Muscle layer of colon (tissue), 2 donors: ENCODE data around the gene RYR3.

ENCODE experiments used
- H3K27ac ChIP-seq: one replicate; pipeline ENCODE4 v1.7.0; 2013; ENCODE audit warnings: low read depth, mild to moderate bottlenecking, low read length, moderate library complexity
- H3K27me3 ChIP-seq, 2 donors: one replicate each; pipeline ENCODE4 v1.7.0; 2013; ENCODE audit warnings: low read length in 2 of 2, mild to moderate bottlenecking in 2 of 2; ENCODE audit not compliant: insufficient read depth in 2 of 2, control insufficient read depth in 1 of 2
- H3K36me3 ChIP-seq: one replicate; pipeline ENCODE4 v1.7.0; 2013; ENCODE audit warnings: mild to moderate bottlenecking, low read length; ENCODE audit not compliant: insufficient read depth
- H3K4me1 ChIP-seq: one replicate; pipeline ENCODE4 v1.7.0; 2013; ENCODE audit warnings: mild to moderate bottlenecking, low read length; ENCODE audit not compliant: insufficient read depth
- H3K4me3 ChIP-seq, 2 donors: one replicate each; pipeline ENCODE4 v1.7.0; 2013; ENCODE audit warnings: low read length in 2 of 2, low read depth in 1 of 2, mild to moderate bottlenecking in 1 of 2, moderate library complexity in 1 of 2
- H3K9ac ChIP-seq: one replicate; pipeline ENCODE4 v1.7.0; 2013; ENCODE audit warnings: low read length
- H3K9me3 ChIP-seq: one replicate; pipeline ENCODE4 v1.7.0; 2013; ENCODE audit warnings: mild to moderate bottlenecking, low read length
- donor health status: abdominal sarcoma.
- donor health status: Adenocarcinoma of cecum.

The RYR3 gene

DNA sequence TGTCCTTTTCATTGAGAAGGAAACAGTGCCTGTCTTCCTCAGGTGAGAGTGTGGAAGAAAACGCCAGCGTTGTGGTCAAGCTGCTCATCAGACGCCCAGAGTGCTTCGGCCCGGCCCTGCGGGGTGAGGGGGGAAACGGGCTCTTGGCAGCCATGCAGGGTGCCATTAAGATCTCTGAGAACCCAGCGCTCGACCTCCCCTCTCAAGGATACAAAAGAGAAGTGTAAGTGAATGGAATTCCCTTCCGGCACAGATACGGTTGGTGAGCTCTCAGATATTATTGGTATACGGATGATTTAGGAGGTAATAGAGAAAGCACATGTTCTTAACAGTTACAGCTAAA, 411.9 kb downstream of the RYR3 start:
- H3K27ac ChIP-seq = no peak overlapping the region
- H3K27me3 ChIP-seq = no peaks in the 10 kb centered on the region
- H3K9me3 ChIP-seq = no peaks in the 10 kb centered on the region
- H3K4me3 ChIP-seq = no peak overlapping the region
- H3K4me1 ChIP-seq = no peaks in the 10 kb centered on the region
- H3K36me3 ChIP-seq = no peaks in the 10 kb centered on the region
- H3K9ac ChIP-seq = no peak overlapping the region

DNA sequence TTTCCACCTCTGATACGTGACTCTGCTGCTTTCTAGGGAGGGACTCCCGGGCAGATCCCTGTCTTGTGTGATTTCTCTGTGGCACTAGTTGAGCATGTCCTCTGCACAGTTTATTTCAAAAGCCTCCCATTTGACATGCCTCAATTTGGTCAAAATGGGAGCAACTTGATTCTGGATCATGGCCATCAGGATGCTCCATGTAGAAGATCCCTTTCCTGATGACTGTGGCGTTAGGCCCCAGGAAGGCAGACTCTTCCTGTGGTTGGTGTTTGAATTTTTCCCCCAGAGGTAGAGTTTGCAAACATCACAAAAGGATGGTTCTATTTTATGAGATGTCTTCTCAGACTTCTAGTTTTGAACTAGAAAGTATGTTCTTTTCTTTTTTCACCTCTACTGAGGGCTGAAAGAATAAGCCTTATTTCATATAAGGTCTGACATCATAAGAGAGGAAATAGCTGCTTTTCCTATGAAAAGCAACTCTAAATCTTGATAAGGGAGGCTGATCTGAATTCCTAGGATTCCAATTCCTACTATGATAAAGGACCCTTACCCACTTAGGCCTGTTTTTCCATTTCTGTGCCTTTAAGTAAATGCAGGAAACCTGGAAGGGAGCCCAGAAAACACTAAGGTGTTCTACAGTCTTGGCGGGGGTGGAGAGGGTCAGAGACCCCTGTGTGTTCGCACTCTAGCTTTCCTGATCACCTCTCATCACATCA, 413.7 kb downstream of the RYR3 start:
- Histone ChIP-seq H3K27me3 (no peaks in the 10 kb centered on the region), H3K36me3 (no peaks in the 10 kb centered on the region), H3K27ac (no peak overlapping the region), H3K4me1 (no peaks in the 10 kb centered on the region), H3K4me3 (no peak overlapping the region), H3K9ac (no peak overlapping the region), H3K9me3 (no peaks in the 10 kb centered on the region)

DNA sequence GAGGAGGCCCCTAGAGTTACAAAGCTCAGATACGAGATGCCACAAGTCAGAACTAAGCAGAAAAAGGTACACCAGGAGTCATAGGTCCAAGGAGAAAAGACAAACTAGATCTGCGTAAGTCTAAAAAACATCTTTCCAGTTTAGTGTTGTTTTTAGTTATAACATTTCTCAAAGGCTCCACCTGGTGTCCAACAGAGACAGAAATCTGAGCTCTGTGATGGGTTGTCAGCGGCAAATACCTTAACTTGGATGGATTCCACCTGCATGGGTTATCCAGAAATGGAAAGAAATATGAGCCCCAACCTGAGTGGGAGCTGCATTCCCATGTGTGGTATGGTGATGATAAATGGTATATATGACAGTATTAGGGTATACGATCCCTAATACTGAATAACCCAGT, 418.9 kb downstream of the RYR3 start:
- no peak overlapping the region for H3K27ac ChIP-seq
- H3K36me3 ChIP-seq = peaks cover 6% of the 10 kb centered on the region
- no peak overlapping the region for H3K4me3 ChIP-seq
- no peaks in the 10 kb centered on the region for H3K27me3 ChIP-seq
- no peaks in the 10 kb centered on the region for H3K4me1 ChIP-seq
- no peaks in the 10 kb centered on the region for H3K9me3 ChIP-seq
- no peak overlapping the region for H3K9ac ChIP-seq

DNA sequence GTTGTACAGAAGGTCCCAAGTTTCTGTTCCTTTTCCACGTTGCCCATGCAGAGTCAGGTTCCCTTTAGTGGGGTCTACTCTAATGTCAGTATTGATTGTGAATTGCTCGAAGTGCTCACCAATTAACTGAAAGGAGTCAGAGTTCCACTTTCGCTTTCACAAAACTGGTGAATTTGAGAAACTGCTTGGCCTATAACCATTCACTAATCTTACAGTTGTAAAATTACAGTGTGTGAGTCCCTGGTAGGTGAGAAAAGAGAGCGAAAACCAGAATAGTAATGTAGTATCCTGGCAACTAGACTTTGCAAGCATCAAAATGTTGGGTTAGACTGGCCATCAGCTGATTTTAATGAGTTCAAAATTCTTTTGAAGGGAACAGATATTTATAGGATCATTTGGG, 420.0 kb downstream of the RYR3 start:
- Histone ChIP-seq H3K4me1 (no peaks in the 10 kb centered on the region), H3K9me3 (no peaks in the 10 kb centered on the region), H3K4me3 (no peak overlapping the region), H3K27ac (no peak overlapping the region), H3K9ac (no peak overlapping the region), H3K27me3 (no peaks in the 10 kb centered on the region), H3K36me3 (peaks cover 6% of the 10 kb centered on the region)

DNA sequence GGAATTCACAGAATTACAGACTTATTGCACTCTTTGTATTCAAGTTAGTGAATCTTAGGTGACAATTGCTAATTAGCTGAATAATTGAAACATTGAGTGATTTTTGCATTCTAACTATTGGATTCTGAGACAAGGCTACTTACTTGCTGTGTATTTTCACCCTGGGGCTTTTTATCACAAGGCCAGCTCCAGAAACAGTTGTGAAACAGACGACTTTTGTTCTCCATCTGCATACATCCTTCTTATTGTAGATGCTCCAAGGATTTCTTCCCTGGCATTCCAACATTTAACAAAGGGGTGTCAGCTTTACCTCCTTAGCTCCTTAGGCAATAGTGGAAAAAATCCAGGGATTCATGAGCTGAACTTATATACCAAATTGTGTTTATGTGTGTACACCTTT, 424.4 kb downstream of the RYR3 start:
- Histone ChIP-seq H3K9ac (no peak overlapping the region), H3K9me3 (no peaks in the 10 kb centered on the region), H3K27me3 (no peaks in the 10 kb centered on the region), H3K36me3 (peaks cover 11% of the 10 kb centered on the region), H3K4me3 (no peak overlapping the region), H3K27ac (no peak overlapping the region), H3K4me1 (no peaks in the 10 kb centered on the region)

DNA sequence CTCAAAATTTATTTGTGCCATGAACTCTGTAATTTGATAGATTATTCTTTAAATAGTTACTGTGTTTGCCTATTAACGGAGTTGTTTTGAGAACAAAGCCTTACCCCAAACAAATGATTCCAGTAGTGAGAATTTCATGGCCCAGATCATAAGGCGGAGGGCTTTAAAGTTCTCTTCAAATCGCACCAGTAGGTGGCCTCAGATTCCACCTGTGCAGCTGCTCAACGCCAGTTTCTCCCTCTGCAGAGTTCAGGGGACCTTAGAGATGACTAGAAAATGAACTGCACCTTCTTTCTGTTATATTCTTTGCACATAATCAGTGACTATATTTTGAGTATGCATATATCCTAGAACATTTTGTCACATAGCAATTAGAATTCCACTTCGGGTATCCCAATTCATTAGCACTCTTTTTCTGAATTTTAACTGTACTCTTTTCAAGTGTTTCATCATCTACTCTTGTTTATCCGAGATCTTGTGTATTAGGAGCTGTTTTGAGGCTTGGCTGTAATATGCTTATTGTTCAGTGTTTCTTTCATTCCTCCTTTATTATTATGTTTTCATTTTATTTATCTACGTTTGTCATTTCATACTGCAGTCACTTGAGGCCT, 425.0 kb downstream of the RYR3 start:
- Histone ChIP-seq H3K9ac (no peak overlapping the region), H3K27me3 (no peaks in the 10 kb centered on the region), H3K36me3 (peaks cover 13% of the 10 kb centered on the region), H3K9me3 (no peaks in the 10 kb centered on the region), H3K27ac (no peak overlapping the region), H3K4me3 (no peak overlapping the region), H3K4me1 (no peaks in the 10 kb centered on the region)

DNA sequence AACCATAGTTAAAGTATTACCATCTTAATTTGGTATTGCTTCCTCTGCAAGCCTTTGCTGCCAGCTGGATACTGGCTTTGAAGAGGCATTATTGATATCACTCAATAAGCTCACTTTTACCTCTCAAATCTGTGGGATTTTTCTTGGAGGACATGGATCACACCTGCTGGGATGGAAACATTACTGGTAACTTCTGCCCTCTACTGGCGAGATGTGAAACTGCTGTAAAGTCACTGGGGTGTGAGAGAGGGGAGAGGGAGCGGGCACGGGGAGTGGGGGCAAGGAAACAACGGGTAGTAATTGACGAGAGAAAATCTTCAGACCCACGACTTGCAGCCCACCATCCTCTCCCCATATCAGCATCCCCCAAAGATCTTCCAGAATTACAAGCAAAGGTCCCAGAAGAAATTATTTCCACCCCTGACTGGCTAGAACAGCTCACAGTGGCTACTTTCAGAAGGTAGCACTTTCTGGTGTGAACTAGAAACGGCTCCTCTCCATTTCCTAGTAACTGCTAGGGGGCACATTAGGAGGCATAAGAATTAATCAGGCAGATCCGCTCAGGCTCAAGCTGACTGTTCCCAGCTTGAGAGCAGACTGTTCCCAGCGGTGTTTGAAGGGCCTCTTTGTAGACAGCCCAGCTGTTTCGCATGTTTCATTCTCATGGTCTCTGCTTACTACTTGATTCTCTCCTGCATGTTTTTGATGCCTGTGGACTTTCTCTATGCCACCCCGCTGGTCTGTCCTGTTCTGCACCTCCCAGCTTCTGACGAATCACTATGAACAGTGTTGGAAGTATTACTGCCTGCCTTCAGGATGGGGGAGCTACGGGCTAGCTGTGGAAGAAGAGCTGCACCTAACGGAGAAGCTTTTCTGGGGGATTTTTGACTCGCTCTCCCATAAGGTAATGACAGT, 427.2 kb downstream of the RYR3 start:
- Histone ChIP-seq H3K27me3 (no peaks in the 10 kb centered on the region), H3K9ac (no peak overlapping the region), H3K36me3 (peaks cover 9% of the 10 kb centered on the region), H3K9me3 (no peaks in the 10 kb centered on the region), H3K4me1 (no peaks in the 10 kb centered on the region), H3K27ac (no peak overlapping the region), H3K4me3 (no peak overlapping the region)

DNA sequence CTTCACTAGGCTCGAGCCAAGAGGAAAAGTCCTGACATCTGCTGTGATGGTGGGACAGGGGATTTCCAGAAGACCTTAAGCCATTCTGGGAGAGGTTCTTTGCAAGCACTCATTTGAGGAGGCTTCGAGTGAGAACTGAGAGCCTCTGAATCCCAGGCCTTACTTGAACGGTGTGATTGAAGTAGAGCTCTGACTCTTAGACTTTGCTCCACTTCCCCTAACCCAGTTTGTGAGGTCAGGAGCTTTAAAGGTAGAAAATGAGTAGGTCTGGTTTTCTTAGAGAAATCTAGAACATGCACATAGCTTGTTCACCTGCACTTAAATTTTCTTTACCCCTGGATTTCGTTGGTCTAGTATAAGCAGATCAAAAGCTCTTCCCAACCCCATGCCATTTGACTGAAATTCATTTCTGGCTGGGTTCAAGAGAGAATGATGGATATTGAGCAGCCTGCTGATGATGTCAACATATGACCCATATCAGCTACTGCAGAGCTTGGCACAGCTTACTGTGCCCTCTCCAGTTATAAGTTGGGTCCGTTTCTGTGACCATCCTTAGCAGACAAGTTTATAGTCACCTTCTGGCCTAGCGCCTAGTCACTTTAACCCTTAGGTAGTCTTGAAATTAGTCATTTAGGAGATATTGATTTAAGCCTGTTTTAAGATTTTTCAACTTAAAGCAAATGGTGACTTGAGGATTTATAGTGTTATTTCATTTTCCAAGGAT, 428.3 kb downstream of the RYR3 start:
- Histone ChIP-seq H3K36me3 (peaks cover 7% of the 10 kb centered on the region), H3K27me3 (no peaks in the 10 kb centered on the region), H3K4me3 (no peak overlapping the region), H3K27ac (no peak overlapping the region), H3K9me3 (no peaks in the 10 kb centered on the region), H3K4me1 (no peaks in the 10 kb centered on the region), H3K9ac (no peak overlapping the region)

DNA sequence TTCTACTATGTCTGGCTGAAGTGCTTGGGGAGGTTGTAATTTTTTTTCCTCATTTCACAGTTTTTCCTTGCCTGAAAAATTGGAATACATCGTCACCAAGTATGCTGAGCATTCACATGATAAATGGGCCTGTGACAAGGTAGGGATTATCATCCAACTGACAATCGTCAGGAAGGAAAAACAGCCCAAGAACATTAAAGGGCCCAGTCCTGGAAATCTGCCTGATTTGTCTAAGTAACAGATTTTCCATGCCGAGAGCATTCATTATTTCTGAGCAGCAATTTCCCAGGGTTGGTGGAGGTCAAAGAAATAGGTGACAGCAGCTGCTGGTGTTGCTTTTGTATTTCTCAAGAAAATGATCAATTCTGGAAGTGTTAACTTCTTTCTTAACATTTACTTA, 431.5 kb downstream of the RYR3 start:
- no peaks in the 10 kb centered on the region for H3K9me3 ChIP-seq
- H3K4me1 ChIP-seq = no peaks in the 10 kb centered on the region
- H3K27me3 ChIP-seq = no peaks in the 10 kb centered on the region
- no peak overlapping the region for H3K4me3 ChIP-seq
- no peak overlapping the region for H3K27ac ChIP-seq
- H3K36me3 ChIP-seq = peaks cover 7% of the 10 kb centered on the region
- no peak overlapping the region for H3K9ac ChIP-seq

DNA sequence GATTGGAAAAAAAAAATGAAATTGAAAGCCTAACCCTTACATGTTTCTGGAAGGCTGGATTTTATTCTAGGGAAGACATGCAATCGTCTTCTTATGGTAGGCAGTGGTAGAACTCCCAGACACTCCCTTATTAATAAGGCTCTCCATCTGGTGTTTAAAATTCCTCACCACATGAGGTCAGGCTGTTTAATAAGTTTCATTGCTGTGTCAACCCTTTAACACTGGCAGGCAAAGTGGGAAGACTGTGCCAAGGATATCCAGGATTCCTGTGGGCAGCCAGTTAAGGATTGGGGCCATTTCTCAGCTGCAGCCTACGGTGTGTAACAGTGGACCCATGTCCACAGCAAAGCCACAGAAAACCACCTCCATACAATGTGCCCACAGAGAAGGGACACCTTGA, 432.0 kb downstream of the RYR3 start:
- peaks cover 7% of the 10 kb centered on the region for H3K36me3 ChIP-seq
- no peak overlapping the region for H3K4me3 ChIP-seq
- H3K9me3 ChIP-seq = no peaks in the 10 kb centered on the region
- no peak overlapping the region for H3K9ac ChIP-seq
- H3K4me1 ChIP-seq = no peaks in the 10 kb centered on the region
- H3K27ac ChIP-seq = no peak overlapping the region
- H3K27me3 ChIP-seq = no peaks in the 10 kb centered on the region

DNA sequence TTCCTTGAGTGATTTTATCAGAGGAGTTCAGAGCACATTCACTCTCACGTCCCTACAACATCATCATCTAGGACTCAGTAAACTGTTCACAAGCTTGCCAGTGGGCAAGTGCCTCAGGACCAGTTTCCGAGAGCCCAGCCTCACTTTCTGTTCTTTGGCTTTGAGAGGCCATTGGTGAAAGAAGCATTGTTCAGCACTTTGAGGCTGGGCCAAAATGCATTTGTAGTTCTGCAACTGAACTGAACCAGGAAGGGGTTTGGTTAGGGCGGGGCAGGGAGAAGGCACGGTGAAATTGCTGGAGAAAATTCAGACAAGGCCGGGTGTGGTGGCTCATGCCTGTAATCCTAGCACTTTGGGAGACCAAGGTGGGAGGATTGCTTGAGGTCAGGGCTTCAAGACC, 435.4 kb downstream of the RYR3 start:
- Histone ChIP-seq H3K4me3 (no peak overlapping the region), H3K27ac (no peak overlapping the region), H3K9ac (no peak overlapping the region), H3K9me3 (no peaks in the 10 kb centered on the region), H3K27me3 (no peaks in the 10 kb centered on the region), H3K4me1 (no peaks in the 10 kb centered on the region), H3K36me3 (peaks cover 3% of the 10 kb centered on the region)
